Liver (tissue), 9 donors: ENCODE results near the gene POLR3A. TPM values are rescaled to one million over a fixed set of nuclear protein-coding genes. Genes with fewer than 3 reads are reported as not detected.

Experiments
- DNase-seq: peaks from one replicate; pipeline ENCODE4 v3.0.0-alpha.2; 2017; ENCODE audit warnings: low spot score
- H3K27ac ChIP-seq, 2 donors: one replicate each; pipeline ENCODE4 v1.7.0; 2013; ENCODE audit warnings: inconsistent platforms in 2 of 2, low read length in 2 of 2, control low read depth in 1 of 2, low read depth in 1 of 2, mild to moderate bottlenecking in 1 of 2
- H3K27me3 ChIP-seq, 4 donors: one replicate each; pipeline versions ENCODE4 v1.6.1 to v1.7.0; 2013; ENCODE audit warnings: low read length in 3 of 4, inconsistent platforms in 1 of 4, mild to moderate bottlenecking in 1 of 4, moderate library complexity in 1 of 4; ENCODE audit not compliant: control insufficient read depth in 4 of 4, insufficient read depth in 4 of 4
- H3K36me3 ChIP-seq, 4 donors: one replicate each; pipeline versions ENCODE4 v1.6.1 to v1.7.0; 2013; ENCODE audit warnings: low read length in 3 of 4, mild to moderate bottlenecking in 3 of 4, low read depth in 1 of 4, moderate library complexity in 1 of 4; ENCODE audit not compliant: control insufficient read depth in 4 of 4, insufficient read depth in 3 of 4
- H3K4me1 ChIP-seq, 4 donors: one replicate each; pipeline versions ENCODE4 v1.6.1 to v1.7.0; 2013; ENCODE audit warnings: low read length in 3 of 4, mild to moderate bottlenecking in 3 of 4, moderate library complexity in 1 of 4; ENCODE audit not compliant: control insufficient read depth in 4 of 4, insufficient read depth in 4 of 4
- H3K4me3 ChIP-seq, 3 donors: one replicate each; pipeline versions ENCODE4 v1.6.1 to v1.7.0; 2013; ENCODE audit warnings: low read length in 3 of 3, control low read depth in 1 of 3, low read depth in 1 of 3, mild to moderate bottlenecking in 1 of 3
- H3K9ac ChIP-seq, 2 donors: one replicate each; pipeline ENCODE4 v1.7.0; 2013; ENCODE audit warnings: low read length in 2 of 2, mild to moderate bottlenecking in 2 of 2, moderate library complexity in 2 of 2, control low read depth in 1 of 2, low read depth in 1 of 2
- H3K9me3 ChIP-seq, 4 donors: one replicate each; pipeline versions ENCODE4 v1.6.1 to v1.7.0; 2013; ENCODE audit warnings: low read length in 3 of 4; ENCODE audit not compliant: control insufficient read depth in 4 of 4
- EGR1 ChIP-seq, 2 donors: IDR thresholded peaks; 2 replicates each; pipeline ENCODE4 v1.6.1; 2016 to 2018; ENCODE audit warnings: antibody characterized with exemption in 2 of 2, low read depth in 2 of 2
- FOXA1 ChIP-seq: IDR thresholded peaks from 2 replicates; pipeline ENCODE4 v1.6.1; 2016; ENCODE audit warnings: antibody characterized with exemption
- FOXA2 ChIP-seq: IDR thresholded peaks from 2 replicates; pipeline ENCODE4 v1.6.1; 2016; ENCODE audit warnings: antibody characterized with exemption
- GABPA ChIP-seq, 2 donors: IDR thresholded peaks in 1 of 2; conservative IDR thresholded peaks in 1 of 2; 2 replicates each; pipeline ENCODE4 v1.6.1; 2016; ENCODE audit warnings: antibody characterized with exemption in 2 of 2, mild to moderate bottlenecking in 1 of 2, moderate library complexity in 1 of 2
- HNF4A ChIP-seq, 2 donors: conservative IDR thresholded peaks; 2 replicates each; pipeline ENCODE4 v1.6.1; 2016; ENCODE audit warnings: antibody characterized with exemption in 2 of 2, mild to moderate bottlenecking in 2 of 2
- HNF4G ChIP-seq: IDR thresholded peaks from 2 replicates; pipeline ENCODE4 v1.6.1; 2016; ENCODE audit warnings: antibody characterized with exemption
- JUND ChIP-seq, 2 donors: IDR thresholded peaks; 2 replicates each; pipeline ENCODE4 v1.6.1; 2016; ENCODE audit warnings: antibody characterized with exemption in 2 of 2
- NR2F2 ChIP-seq: IDR thresholded peaks from 2 replicates; pipeline ENCODE4 v1.6.1; 2016; ENCODE audit warnings: antibody characterized with exemption
- RAD21 ChIP-seq, 2 donors: IDR thresholded peaks; 2 replicates each; pipeline ENCODE4 v1.6.1; 2016; ENCODE audit warnings: antibody characterized with exemption in 2 of 2, mild to moderate bottlenecking in 2 of 2
- REST ChIP-seq: IDR thresholded peaks from 2 replicates; pipeline ENCODE4 v1.6.1; 2016; ENCODE audit warnings: antibody characterized with exemption, mild to moderate bottlenecking
- RXRA ChIP-seq, 2 donors: IDR thresholded peaks; 2 replicates each; pipeline ENCODE4 v1.6.1; 2017 to 2018; ENCODE audit warnings: antibody characterized with exemption in 2 of 2, mild to moderate bottlenecking in 1 of 2
- SP1 ChIP-seq: IDR thresholded peaks from 2 replicates; pipeline ENCODE4 v1.6.1; 2018; ENCODE audit warnings: antibody characterized with exemption, mild to moderate bottlenecking
- TAF1 ChIP-seq: conservative IDR thresholded peaks from 2 replicates; pipeline ENCODE4 v1.6.1; 2016; ENCODE audit warnings: antibody characterized with exemption, mild to moderate bottlenecking
- YY1 ChIP-seq: IDR thresholded peaks from 2 replicates; pipeline ENCODE4 v1.6.1; 2016; ENCODE audit warnings: antibody characterized with exemption, mild to moderate bottlenecking
- WGBS: extraction: QIAGEN DNeasy Blood & Tissue Kit; methylation state at CpG from one replicate; pipeline ENCODE4 v1.1.7; 2013; 5-methylcytosine and 5-hydroxymethylcytosine counted together
- polyA plus RNA-seq, 2 donors: library from polyadenylated mRNA; stranded (reverse) in 1 of 2; unstranded in 1 of 2; fragments of 200-250 nt in 1 of 2; fragments of >200 nt in 1 of 2; fragmentation: Nextera tagmentation in 1 of 2; extraction: Ambion mirVana in 1 of 2; gene quantifications; one replicate each; pipeline versions ENCODE4 v1.2.1 to v1.2.3, GENCODE V29; 2013 to 2015
- total RNA-seq, 2 donors: library from RNA; depleted of rRNA; stranded (reverse); fragments of >200 nt; gene quantifications; one replicate each; pipeline ENCODE4 v1.2.3, GENCODE V29; 2014
- TF ChIP-seq, protein P1 (sequence below): IDR thresholded peaks from 2 replicates; pipeline ENCODE4 v1.6.1; 2016; ENCODE audit warnings: antibody characterized with exemption
- TF ChIP-seq, protein P2 (sequence below): IDR thresholded peaks from 2 replicates; pipeline ENCODE4 v1.6.1; 2016; ENCODE audit warnings: antibody characterized with exemption
- TF ChIP-seq, protein P3 (sequence below): IDR thresholded peaks from 2 replicates; pipeline ENCODE4 v1.6.1; 2016; ENCODE audit warnings: antibody characterized with exemption
- TF ChIP-seq, protein P4 (sequence below): fragments of 150-350 bp; IDR thresholded peaks from 2 replicates; pipeline ENCODE4 v1.5.1; 2017; ENCODE audit warnings: improper control_type of control experiment, low read depth, low read length; ENCODE audit not compliant: missing input control
- donor health status: healthy.
- donor health status: healthy.
- donor health status: healthy.
- donor health status: healthy.
- donor health status: healthy.

Gene POLR3A
- total and polyA plus RNA-seq, 4 donors: 3.2 to 9.6 (median 5.5) TPM

DNA sequence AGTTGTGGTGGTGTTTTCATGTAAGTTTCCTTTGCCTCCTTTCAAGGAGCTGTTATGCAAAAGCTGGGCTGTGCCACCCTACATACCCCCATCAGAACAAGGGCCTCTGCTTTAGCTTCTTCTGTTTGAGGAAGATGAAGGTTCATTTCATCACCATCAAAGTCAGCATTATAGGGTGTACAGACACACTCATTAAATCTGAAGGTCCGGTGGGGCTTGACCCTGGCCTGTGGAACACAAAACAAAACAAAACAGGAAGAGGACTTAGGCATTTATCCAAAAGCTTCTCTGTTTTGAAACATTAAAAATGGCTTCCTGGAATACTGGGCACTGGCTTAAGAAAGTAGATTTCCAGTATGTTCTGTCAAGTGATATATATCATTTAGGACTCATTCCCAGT is 15.8 kb downstream of the POLR3A start:
- WGBS: 56% methylated on average over 1 of the region's 1 CpG
- no peaks in the 10 kb centered on the region for H3K4me1 ChIP-seq
- no peaks in the 10 kb centered on the region for H3K9me3 ChIP-seq
- peaks cover 23 to 78% (median 67%) of the 10 kb centered on the region in 4 donors for H3K36me3 ChIP-seq
- TF ChIP-seq, protein P1, sequence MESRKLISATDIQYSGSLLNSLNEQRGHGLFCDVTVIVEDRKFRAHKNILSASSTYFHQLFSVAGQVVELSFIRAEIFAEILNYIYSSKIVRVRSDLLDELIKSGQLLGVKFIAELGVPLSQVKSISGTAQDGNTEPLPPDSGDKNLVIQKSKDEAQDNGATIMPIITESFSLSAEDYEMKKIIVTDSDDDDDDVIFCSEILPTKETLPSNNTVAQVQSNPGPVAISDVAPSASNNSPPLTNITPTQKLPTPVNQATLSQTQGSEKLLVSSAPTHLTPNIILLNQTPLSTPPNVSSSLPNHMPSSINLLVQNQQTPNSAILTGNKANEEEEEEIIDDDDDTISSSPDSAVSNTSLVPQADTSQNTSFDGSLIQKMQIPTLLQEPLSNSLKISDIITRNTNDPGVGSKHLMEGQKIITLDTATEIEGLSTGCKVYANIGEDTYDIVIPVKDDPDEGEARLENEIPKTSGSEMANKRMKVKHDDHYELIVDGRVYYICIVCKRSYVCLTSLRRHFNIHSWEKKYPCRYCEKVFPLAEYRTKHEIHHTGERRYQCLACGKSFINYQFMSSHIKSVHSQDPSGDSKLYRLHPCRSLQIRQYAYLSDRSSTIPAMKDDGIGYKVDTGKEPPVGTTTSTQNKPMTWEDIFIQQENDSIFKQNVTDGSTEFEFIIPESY: no peak
- TF ChIP-seq FOXA1 (no peak), NR2F2 (peak; percentile 70)
- DNase-seq: no peak
- H3K9ac ChIP-seq: no peak overlapping the region
- H3K27ac ChIP-seq: no peak overlapping the region
- no peaks in the 10 kb centered on the region for H3K27me3 ChIP-seq
- no peak overlapping the region for H3K4me3 ChIP-seq

GRCh38 chr10:78011065-78011464 is 18.2 kb downstream of the POLR3A start:
- peaks cover 17 to 75% (median 62%) of the 10 kb centered on the region in 4 donors for H3K36me3 ChIP-seq
- 97% methylated on average over 4 of the region's 4 CpGs for WGBS

More at GRCh38 chr10:78011065-78011464, 18.2 kb downstream of the POLR3A start:
- Histone ChIP-seq H3K9me3 (no peaks in the 10 kb centered on the region), H3K27ac (no peak overlapping the region), H3K4me3 (no peak overlapping the region), H3K4me1 (no peaks in the 10 kb centered on the region), H3K9ac (no peak overlapping the region), H3K27me3 (no peaks in the 10 kb centered on the region)
- DNase-seq: no peak
- TF ChIP-seq GABPA (IDR thresholded peaks at IDR 0.05 in 1 of 2, conservative IDR thresholded peaks at IDR 0.05 in 1 of 2) (no peak), JUND (IDR thresholded peaks at IDR 0.05) (no peak), EGR1 (IDR thresholded peaks at IDR 0.05; ENCODE audit: low read depth in 2 of 2) (no peak), REST (no peak), FOXA1 (no peak), RAD21 (IDR thresholded peaks at IDR 0.05) (no peak), RXRA (IDR thresholded peaks at IDR 0.05) (no peak), FOXA2 (no peak), SP1 (no peak), HNF4G (no peak), NR2F2 (no peak), YY1 (no peak), TAF1 (no peak), HNF4A (conservative IDR thresholded peaks at IDR 0.05) (no peak)
- TF ChIP-seq, protein P1: no peak
- TF ChIP-seq, protein P2, sequence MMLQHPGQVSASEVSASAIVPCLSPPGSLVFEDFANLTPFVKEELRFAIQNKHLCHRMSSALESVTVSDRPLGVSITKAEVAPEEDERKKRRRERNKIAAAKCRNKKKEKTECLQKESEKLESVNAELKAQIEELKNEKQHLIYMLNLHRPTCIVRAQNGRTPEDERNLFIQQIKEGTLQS: no peak
- TF ChIP-seq, protein P3, sequence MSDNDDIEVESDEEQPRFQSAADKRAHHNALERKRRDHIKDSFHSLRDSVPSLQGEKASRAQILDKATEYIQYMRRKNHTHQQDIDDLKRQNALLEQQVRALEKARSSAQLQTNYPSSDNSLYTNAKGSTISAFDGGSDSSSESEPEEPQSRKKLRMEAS: no peak
- TF ChIP-seq, protein P4, sequence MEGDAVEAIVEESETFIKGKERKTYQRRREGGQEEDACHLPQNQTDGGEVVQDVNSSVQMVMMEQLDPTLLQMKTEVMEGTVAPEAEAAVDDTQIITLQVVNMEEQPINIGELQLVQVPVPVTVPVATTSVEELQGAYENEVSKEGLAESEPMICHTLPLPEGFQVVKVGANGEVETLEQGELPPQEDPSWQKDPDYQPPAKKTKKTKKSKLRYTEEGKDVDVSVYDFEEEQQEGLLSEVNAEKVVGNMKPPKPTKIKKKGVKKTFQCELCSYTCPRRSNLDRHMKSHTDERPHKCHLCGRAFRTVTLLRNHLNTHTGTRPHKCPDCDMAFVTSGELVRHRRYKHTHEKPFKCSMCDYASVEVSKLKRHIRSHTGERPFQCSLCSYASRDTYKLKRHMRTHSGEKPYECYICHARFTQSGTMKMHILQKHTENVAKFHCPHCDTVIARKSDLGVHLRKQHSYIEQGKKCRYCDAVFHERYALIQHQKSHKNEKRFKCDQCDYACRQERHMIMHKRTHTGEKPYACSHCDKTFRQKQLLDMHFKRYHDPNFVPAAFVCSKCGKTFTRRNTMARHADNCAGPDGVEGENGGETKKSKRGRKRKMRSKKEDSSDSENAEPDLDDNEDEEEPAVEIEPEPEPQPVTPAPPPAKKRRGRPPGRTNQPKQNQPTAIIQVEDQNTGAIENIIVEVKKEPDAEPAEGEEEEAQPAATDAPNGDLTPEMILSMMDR: no peak
